ENCODE data around the gene ENTPD8. TPM values are rescaled to one million over a fixed set of nuclear protein-coding genes. Genes with fewer than 3 reads are reported as not detected.

Gene ENTPD8
- total RNA-seq, 1 donor from 2014 or later, result not detected

DNA sequence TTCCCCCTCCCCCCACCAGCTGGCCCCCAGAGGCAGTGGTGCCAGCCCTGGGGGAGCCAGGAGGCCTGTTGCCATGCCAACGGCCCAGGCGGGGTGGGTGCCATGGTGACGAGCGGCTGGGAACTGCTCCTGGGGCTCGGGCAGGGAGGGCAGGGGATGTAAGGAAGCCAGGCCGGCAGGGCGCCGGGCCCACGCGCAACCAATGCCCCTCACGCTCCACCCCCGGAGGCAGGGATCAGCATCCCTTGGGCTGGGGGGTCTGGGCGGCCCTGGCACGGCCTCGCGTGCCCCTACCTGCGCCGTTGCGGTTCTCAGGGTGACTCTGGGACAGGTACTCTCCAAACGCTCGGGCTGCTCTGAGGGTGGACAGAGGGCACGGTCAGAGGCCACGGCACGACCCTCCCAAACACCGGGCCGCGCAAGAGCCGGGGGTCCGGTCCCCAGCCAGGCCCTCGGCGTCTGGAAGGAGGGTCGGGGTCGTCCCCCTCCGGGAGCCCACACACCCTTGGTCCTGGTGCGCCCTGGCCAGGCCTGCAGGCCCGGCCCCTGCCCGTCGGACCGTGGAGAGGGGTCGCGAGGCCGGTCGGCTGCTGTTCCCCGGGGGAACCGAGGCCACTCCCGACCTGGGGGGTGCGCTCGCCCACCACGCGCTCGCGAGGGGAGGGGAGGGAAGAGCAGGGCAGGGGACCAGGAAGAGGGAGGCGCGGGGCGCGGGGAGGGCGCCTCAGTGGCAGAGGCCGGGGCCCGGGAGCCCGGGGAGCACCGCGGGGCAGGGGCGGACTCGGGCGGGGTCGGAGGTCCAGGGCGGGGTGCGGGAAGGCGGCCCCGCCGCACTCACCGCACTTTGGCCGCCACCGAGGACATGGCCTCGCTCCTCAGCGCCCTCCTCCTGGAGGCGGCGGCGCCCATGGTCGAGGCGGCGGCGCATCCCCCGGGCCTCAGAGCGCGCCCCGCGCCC lies 17.3 kb upstream of the ENTPD8 start:
- H4K20me1 ChIP-seq (ENCODE audit: low read depth), result peaks cover 42% of the 10 kb centered on the region
- Mint-ChIP-seq H3K27me3 (ENCODE audit: insufficient read depth, low read depth) (peaks cover 3% of the 10 kb centered on the region), H3K4me3 (peak overlapping the region; percentile 68), H3K4me1 (peaks cover 18% of the 10 kb centered on the region), H3K9me3 (no peaks in the 10 kb centered on the region), H3K36me3 (peaks cover 2% of the 10 kb centered on the region), H3K27ac (no peak overlapping the region)
- H3K4me1 ChIP-seq, result peaks cover 21% of the 10 kb centered on the region
- peak overlapping the region; percentile 23 for H3K9ac ChIP-seq
- H3K4me2 ChIP-seq, result peak overlapping the region; percentile 95
- H3F3A ChIP-seq (ENCODE audit: low read depth), result peaks cover 14% of the 10 kb centered on the region
- H3K79me2 ChIP-seq (ENCODE audit: low read depth), result peaks cover 7% of the 10 kb centered on the region
- no peak overlapping the region for H3K27ac ChIP-seq
- H3K4me3 ChIP-seq, result peak overlapping the region; percentile 86
- DNase-seq (ENCODE audit: low spot score), result peak; percentile 42
- TF ChIP-seq EZH2 (IDR thresholded peaks at IDR 0.05) (peak; percentile 44), EZH2phosphoT487 (IDR thresholded peaks at IDR 0.05) (no peak)
- TF ChIP-seq, protein P1, sequence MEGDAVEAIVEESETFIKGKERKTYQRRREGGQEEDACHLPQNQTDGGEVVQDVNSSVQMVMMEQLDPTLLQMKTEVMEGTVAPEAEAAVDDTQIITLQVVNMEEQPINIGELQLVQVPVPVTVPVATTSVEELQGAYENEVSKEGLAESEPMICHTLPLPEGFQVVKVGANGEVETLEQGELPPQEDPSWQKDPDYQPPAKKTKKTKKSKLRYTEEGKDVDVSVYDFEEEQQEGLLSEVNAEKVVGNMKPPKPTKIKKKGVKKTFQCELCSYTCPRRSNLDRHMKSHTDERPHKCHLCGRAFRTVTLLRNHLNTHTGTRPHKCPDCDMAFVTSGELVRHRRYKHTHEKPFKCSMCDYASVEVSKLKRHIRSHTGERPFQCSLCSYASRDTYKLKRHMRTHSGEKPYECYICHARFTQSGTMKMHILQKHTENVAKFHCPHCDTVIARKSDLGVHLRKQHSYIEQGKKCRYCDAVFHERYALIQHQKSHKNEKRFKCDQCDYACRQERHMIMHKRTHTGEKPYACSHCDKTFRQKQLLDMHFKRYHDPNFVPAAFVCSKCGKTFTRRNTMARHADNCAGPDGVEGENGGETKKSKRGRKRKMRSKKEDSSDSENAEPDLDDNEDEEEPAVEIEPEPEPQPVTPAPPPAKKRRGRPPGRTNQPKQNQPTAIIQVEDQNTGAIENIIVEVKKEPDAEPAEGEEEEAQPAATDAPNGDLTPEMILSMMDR (IDR thresholded peaks at IDR 0.05), result no peak
- no peaks in the 10 kb centered on the region for H3K9me3 ChIP-seq (ENCODE audit: low read depth)
- no peak overlapping the region for H2AFZ ChIP-seq (replicated peaks)
- H3K36me3 ChIP-seq, result no peaks in the 10 kb centered on the region
- peaks cover 48% of the 10 kb centered on the region for H3K27me3 ChIP-seq

DNA sequence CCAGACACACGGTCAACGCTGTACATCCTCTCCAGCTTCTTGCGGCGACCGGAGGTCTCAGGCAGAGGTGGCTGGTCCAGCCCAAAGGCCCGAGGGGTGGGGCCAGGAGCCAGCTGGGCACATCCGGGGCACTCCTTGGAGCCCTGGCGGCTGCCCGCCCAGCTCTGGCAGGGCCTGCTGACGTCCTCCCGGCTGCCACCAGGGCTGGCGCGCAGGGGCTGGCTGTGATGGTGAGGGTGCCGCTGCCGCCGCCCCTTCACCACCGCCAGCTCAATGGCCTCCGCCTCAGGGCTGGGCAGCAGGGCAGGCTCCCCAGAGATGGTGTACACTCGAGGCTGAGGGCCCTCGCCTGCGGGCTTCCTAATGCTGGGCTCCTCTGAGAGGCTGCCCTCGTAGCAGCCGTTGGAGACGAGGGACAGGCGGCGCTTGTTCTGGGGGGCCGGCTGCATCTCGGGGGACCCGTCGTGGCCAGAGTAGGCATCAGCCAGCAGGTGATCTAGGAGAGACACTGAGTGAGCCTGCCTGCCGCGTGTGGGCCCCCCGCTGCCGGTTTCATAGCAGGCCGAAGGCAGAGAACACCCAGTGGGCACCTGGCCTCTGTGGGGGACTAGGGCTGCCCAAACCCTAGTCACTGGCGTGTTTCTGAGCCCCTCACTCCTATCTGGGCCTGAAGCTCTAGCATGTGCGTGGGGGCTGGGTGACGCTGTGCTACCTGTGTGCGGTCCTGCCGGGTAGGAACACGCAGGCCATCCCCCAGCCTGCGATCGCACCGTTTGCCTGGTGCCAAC lies 16.4 kb upstream of the ENTPD8 start:
- Histone ChIP-seq H3K4me2 (peak overlapping the region; percentile 95), H3F3A (ENCODE audit: low read depth) (peaks cover 15% of the 10 kb centered on the region), H4K20me1 (ENCODE audit: low read depth) (peaks cover 51% of the 10 kb centered on the region), H3K27ac (no peak overlapping the region), H2AFZ (replicated peaks) (no peak overlapping the region), H3K27me3 (peaks cover 40% of the 10 kb centered on the region), H3K9me3 (ENCODE audit: low read depth) (no peaks in the 10 kb centered on the region), H3K4me3 (peak overlapping the region; percentile 86), H3K36me3 (no peaks in the 10 kb centered on the region), H3K79me2 (ENCODE audit: low read depth) (peaks cover 7% of the 10 kb centered on the region), H3K4me1 (peaks cover 24% of the 10 kb centered on the region), H3K9ac (no peak overlapping the region)
- Mint-ChIP-seq H3K4me1 (peaks cover 18% of the 10 kb centered on the region), H3K27ac (no peak overlapping the region), H3K9me3 (no peaks in the 10 kb centered on the region), H3K36me3 (peaks cover 2% of the 10 kb centered on the region), H3K27me3 (ENCODE audit: insufficient read depth, low read depth) (peaks cover 3% of the 10 kb centered on the region), H3K4me3 (peak overlapping the region; percentile 68)
- no peak for DNase-seq (ENCODE audit: low spot score)
- TF ChIP-seq, protein P1 (IDR thresholded peaks at IDR 0.05), result no peak
- TF ChIP-seq EZH2phosphoT487 (IDR thresholded peaks at IDR 0.05) (no peak), EZH2 (IDR thresholded peaks at IDR 0.05) (no peak)

DNA sequence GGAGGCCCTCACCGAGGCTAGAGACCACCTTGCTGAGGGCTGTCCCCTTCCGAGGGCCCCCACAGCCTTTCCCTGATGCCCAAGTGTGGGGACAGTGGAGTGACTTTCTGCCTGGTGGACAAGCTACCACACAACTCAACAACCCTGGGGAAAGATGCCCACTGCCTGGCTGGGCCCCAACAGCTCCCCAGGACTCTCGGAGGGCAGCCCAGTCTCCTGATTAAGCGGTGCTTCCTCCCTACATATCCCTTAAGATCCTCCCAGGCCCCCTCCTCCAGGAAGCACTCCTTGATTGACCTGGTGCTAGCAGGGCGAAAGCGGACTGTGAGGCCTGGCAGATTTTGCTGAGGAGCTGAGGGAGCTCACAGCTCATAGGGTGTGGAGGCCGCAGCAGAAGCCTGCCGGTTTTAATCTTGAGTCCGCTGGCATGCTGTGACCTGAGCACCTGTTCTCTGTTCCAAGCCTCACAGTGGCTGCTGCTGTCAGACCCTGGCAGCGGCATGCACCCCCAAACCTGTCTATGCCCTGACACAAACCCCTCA lies 15.8 kb upstream of the ENTPD8 start:
- Mint-ChIP-seq H3K9me3 (no peaks in the 10 kb centered on the region), H3K27ac (no peak overlapping the region), H3K27me3 (ENCODE audit: insufficient read depth, low read depth) (peaks cover 3% of the 10 kb centered on the region), H3K36me3 (peaks cover 4% of the 10 kb centered on the region), H3K4me3 (peak overlapping the region; percentile 66), H3K4me1 (peaks cover 18% of the 10 kb centered on the region)
- Histone ChIP-seq H3K9me3 (ENCODE audit: low read depth) (no peaks in the 10 kb centered on the region), H3K4me1 (peaks cover 24% of the 10 kb centered on the region), H3K27me3 (peaks cover 33% of the 10 kb centered on the region), H3K4me2 (no peak overlapping the region), H3K27ac (no peak overlapping the region), H3K79me2 (ENCODE audit: low read depth) (peaks cover 7% of the 10 kb centered on the region), H4K20me1 (ENCODE audit: low read depth) (peaks cover 56% of the 10 kb centered on the region), H2AFZ (replicated peaks) (no peak overlapping the region), H3K4me3 (no peak overlapping the region), H3K9ac (no peak overlapping the region), H3F3A (ENCODE audit: low read depth) (peaks cover 15% of the 10 kb centered on the region), H3K36me3 (no peaks in the 10 kb centered on the region)
- TF ChIP-seq, protein P1 (IDR thresholded peaks at IDR 0.05), result no peak
- TF ChIP-seq EZH2 (IDR thresholded peaks at IDR 0.05), result no peak
- no peak for DNase-seq (ENCODE audit: low spot score)

All from neural progenitor cell (in vitro differentiated cells).